GM12873 (cell line): ENCODE data around the gene GSTT2B.

Experiments used
- CTCF ChIP-seq: IDR thresholded peaks from 2 replicates; pipeline ENCODE4 v1.5.1; 2012; ENCODE audit warnings: low read depth, mild to moderate bottlenecking, moderate library complexity, low read length, control low read depth; ENCODE audit not compliant: insufficient read depth; ENCODE audit errors: missing control alignments

The GSTT2B gene

GRCh38 chr22:23915290-23915689 is 45.7 kb downstream of the GSTT2B start:
- no peak for TF ChIP-seq CTCF

GRCh38 chr22:23913661-23914353 is 47.2 kb downstream of the GSTT2B start:
- TF ChIP-seq CTCF, result no peak

GRCh38 chr22:23913306-23913660 is 47.7 kb downstream of the GSTT2B start:
- TF ChIP-seq CTCF, result no peak

GRCh38 chr22:23912293-23912903 is 48.6 kb downstream of the GSTT2B start:
- no peak for TF ChIP-seq CTCF

- no peak for TF ChIP-seq CTCF
Measured at GRCh38 chr22:23911318-23911980, 49.5 kb downstream of the GSTT2B start.

- no peak for TF ChIP-seq CTCF
Measured at GRCh38 chr22:23910496-23911190, 50.4 kb downstream of the GSTT2B start.

- TF ChIP-seq CTCF, result no peak
Measured at GRCh38 chr22:23909296-23909898, 51.6 kb downstream of the GSTT2B start.
